NCI-H526 (cell line): ENCODE measurements around the gene SPAG16.

Source experiments
- DNase-seq, 2 experiments: peaks; one replicate each; lab custom pipeline; 2025; lab: John Stamatoyannopoulos, UW

The SPAG16 gene

DNA sequence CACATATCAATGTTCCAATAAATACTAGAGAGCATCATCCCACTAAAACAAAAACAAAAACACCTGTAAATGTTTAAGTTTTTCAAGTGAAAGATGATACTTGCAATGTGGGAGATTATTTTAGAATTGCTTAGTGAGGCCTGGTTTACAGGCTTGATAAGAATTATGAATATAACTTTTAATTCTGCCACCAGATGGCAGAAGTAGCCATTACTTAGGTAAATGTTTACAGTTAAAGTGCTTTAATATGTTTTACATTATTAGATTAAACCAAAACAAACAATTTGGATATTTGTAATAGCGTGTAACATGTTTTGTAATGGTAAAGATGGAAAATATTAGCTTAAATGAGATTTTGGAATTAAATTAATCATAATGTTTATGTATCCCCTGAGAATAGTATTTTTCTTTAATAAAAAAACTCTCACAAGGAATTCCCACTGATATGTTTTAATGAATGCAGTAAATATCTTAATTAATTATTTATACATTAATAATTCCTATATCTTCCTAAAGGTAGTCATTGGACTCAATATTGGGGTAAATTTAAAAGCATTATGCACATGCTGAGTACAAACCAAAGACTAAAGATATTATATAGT, 522.0 kb downstream of the SPAG16 start:
- peak in 1 of 2 experiments; percentile 34 for DNase-seq

DNA sequence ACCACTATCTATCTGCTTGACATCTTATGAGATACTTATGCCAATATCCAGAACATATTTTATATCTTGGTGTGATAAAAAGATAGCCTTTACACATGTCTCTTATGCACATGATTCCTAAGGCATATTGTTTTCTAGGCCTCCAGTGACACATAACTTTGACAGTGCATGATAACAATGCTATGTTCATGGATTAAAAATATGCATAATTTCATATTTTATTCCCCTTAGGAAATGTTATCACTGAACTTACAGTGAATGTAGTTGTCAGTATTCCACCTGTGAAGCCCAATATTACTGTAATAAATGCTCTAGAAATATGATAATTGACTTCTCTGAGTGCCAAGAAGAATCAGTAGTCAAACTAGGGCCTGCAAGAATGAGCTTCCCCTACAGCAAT, 532.3 kb downstream of the SPAG16 start:
- DNase-seq = no peak

DNA sequence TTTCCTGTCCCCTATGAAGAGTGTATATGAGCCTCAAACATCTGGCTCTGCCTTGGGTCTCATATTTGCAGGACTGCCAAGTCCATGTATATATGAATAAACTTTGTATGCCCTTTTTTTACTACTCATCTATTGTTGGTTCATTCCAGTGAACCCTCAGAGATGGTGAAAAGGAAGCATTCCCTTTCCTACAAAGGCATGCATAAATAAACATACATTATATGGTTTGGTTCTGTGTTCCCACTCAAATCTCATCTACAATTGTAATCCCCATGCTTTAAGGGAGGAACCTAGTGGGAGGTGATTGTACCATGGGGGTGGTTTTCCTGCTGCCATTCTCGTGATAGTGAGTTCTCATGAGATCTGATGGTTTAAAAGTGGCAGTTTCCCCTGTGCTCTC, 534.2 kb downstream of the SPAG16 start:
- no peak for DNase-seq

DNA sequence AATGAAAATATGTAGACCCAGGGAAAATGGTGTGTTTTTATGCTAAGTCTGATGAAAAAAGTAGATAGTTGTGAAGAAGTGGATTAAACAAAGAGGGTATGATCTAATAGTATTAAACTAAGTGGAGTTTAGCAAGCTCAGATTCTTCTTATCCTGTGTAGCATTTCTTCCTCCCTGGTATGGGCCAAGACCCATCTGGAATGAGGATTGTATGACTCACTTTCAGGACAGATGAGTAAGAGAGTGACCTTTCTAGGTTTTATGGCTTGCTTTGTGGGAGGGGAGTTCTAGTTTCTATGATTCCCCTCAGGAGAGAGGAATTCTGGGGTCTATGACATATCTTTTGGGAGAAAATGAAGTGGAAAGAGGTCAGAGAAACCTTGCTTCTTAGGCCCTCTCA, 550.1 kb downstream of the SPAG16 start:
- no peak for DNase-seq

DNA sequence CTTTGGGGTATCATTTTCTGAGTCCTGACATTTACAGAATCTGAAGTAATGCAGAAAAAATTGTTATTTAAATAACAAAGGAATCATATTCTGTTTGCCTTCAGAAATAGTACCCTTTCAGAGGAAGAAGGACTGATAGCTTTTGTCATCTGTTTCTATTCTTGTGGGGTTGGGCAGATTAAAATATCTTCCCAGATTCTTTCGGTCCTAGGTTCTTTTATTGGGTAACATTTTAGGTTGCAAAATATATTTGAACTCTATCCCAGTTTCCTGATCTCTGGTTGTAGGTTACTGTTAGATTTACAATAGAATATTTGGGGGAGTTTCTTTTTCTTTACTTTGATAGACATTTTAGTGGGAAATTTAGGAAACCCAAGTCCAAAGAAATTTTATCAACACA, 550.5 kb downstream of the SPAG16 start:
- no peak for DNase-seq

DNA sequence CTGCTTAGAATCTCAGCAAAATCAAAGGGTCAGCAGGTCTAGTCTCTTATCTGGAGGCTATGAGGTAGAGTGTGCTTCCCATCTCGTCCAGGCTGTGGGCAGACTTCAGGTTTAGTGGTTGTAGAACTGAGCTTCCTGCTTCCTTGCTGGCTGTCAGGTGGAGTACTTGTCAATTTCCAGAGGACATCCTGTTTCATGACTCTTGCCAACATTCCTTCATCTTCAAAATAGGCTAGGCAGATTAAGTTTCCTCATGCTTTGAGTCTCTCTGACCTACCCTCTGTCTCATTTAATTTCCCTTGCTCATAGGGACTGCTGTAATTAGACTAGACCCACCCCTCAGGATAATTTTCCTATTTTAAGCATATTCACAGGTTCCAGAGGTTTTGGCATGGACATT, 562.6 kb downstream of the SPAG16 start:
- DNase-seq = no peak

DNA sequence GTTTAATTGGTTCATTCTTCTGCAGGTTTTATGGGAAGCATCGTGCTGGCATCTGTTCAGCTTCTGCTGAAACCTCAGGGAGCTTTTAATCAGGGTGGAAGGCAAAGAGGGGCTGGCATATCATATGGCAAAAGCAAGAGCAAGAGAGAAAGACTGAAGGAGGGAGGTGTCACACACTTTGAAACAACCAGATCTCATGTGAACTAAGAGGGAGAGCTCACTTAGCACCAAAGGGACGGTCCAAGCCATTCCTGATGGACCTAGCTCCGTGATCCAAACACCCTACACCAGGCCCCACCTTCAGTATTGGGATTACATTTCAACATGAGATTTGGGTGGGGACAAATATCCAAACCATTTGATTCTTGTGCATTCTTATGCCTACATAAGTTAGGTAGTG, 563.1 kb downstream of the SPAG16 start:
- DNase-seq = no peak

DNA sequence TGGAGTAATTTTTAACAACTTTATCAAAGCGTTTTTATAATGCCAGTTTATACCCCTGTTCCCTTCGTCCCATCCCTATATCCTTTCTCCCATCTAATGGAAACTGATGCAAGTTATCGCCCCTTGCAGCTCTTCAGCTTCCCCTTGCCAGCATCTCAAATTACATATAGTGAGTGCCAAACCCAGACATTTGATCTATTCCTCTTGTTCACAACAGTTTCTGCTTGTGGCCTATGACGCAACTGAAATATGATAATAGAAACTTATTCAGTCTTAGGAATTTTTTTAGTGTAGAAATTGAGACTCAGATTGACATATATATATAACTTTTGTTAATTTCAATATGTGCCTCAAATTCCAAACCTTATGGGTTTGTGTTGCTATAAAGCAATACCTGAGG, 564.4 kb downstream of the SPAG16 start:
- no peak for DNase-seq

DNA sequence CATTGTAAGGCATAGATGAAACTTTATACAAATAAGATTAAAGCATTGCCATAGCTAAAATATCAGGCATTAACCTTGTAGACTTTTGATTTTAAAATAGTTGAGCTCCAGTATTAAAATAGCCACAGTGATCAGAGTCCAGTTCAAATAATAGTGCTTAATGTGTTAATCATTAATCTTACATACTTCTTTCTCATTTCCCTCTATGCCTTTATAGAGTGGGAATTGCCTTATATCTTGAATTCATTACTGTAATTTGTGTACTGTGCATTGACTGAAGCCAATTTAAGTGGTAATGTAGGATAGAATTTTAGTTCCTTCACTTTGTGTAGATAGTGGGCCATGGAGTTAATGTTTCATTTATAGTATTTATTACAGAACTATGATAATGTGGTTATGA, 577.4 kb downstream of the SPAG16 start:
- no peak for DNase-seq

DNA sequence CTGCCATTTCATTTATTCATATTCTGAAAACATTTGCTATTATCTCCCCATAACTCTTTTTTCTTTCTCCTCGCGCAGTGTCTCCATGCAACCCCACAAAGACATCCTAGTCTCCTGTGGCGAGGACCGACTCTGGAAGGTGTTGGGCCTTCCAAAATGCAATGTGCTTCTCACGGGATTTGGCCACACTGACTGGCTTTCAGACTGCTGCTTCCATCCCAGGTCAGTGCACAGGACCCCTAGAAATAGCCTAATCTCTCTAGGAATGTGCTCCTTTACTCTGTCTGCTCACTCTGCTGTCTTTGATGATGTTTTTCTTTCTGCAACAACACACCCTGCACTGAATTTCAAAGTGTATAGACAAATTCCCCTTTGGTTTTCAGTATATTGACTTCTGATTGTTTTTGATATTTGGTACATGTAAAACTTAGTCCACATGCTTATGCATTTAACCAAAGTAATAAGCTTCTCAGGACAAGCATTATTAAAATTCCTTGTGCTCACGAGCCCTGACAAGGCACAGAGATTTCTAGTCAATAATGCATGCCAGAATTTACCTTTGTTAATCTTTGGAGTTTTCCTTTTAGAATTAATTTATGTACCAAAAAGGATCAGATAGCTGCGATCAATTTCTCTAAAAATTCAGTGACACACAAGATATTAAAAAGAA, 578.3 kb downstream of the SPAG16 start:
- DNase-seq = no peak

DNA sequence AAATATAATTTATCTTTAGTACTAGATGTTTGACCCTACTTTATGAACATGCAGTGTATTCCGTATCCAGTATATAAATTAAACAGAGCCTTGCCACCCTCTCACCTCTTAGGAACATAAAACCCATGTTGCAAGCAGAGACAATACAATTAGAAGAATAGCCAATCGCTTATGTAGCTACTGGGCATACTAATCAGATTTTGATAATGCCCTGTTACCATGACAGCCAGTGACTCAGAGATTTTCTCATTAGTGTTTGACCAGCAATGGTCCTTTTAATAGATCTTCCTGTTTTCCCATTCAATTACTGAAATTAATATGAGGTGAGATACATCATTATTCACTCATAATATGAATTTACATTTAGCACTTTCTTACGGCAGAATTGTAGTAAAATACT, 579.3 kb downstream of the SPAG16 start:
- DNase-seq = no peak

DNA sequence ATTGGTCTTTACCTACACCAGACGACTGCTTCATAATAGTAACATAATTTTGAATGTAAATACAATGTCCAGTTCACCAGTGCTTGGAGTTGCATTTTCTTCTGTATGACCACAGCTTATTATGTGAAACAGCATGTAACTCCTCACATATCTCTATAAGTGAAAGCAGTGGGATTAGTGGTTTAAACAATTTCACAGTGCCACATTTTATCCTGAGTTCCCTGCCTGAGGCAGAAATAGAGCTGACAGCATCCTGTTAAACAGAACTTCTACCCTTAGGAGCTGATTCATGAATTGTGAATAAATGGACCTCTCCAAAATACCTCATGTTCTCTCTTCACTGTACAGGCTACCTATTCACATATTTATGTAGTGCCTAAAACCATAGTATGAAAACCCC, 584.3 kb downstream of the SPAG16 start:
- no peak for DNase-seq

DNA sequence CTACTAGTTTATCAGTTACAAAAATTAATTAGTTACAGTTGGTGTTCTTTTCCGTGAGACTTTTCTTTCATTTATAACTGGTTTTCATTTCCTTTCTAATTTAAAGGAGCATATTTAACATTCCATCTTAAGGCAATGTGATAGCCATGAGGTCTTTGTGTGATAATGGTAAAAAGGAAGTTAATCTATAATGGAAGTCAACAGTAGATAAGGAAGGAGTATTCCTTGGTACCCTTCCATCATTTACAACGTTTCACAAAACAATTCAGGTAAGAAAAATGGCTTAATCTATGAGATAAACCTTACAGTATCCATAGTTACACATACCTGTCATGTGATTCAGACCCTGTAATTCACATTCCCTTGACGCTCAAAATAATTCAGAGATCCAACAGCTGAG, 601.2 kb downstream of the SPAG16 start:
- no peak for DNase-seq

DNA sequence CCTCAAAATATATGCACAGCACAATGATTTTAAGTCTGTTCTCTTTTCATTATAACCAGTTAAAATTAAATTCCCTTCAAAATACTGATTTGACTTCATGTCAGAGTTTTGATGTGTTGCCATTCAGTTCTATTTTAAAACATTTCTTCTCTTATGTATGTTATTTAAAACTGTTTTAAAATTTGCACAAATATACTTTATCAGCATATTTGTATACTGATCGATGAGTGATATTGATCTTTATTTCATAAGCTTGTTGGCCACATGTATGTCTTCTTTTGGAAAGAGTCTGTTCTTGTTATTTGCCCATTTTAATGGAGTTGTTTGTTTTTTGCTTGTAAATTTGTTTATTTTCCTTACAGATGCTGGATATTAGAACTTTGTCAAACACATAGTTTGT, 630.2 kb downstream of the SPAG16 start:
- DNase-seq = no peak

DNA sequence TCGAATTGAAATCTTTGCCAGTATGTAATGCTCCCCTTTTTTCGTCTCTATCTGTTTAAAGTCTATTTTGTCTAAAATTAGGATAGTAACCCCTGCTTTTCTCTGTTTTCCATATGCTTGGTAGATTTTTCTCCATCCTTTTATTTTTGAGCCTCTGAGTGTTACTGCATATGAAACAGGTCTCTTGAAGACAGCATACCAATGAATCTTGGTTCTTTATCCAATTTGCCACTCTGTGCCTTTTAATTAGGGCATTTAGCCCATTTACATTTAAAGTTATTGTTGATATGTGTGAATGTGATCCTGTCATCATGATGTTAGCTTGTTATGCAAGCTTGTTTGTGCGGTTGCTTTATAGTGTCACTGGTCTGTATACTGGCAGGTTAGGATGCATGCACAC, 635.8 kb downstream of the SPAG16 start:
- no peak for DNase-seq

DNA sequence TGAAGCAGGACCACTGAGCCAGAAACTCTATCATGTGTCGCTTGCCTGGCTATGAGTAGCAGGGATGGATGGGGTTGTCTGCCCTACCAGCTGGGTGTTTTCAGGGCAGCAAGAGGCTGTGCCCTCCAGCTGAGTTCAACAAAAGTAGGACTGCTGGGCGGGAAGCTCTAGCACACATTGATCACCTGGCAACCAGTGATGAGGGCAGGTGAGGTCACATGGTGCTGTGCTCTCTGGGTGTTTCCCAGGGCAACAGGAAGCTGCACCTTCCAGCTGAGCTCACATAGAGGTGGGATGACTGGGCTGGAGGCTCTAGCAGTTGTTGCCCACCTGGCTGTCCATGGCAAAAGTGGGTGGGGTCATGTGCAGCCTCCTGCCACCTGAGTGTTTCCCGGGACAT, 639.3 kb downstream of the SPAG16 start:
- DNase-seq = no peak

DNA sequence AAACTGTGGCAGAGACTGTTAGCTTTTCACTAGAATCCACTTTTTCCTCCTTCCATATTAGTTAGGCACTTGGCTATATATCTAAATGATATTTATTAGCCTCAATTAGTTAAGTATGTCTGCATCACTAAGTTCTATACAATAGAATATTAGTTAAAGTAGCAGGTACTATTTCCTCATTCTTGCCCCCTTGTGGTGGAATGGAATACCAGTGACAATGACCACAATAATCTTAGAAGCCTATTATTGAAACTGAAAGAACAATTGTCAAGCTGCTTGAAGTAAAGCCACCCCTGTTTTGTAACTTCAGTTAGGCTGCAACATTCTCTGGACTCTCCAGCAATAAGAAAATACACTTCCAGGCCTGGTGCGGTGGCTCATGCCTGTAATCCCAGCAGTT, 650.3 kb downstream of the SPAG16 start:
- DNase-seq = peak in 1 of 2 experiments; percentile 32

DNA sequence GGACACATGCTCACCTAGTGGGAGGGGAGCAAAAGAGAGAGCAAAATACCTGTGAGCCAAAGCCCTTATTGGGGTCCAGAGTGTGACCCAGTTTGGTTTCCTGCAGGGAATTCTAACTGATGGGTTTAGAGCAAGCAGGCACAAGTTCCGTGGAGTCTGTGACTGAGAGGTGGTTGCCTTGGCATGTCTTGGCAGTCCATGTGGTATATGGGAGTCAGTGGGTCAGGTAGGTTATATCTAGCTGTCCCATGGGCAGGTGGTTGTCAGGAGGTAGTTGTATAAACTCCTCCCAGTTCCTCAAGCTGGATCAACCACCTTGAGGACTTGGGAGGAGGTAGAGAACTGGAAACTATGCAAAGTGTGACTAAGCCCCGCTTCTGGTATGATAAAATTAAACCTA, 673.8 kb downstream of the SPAG16 start:
- DNase-seq = no peak

DNA sequence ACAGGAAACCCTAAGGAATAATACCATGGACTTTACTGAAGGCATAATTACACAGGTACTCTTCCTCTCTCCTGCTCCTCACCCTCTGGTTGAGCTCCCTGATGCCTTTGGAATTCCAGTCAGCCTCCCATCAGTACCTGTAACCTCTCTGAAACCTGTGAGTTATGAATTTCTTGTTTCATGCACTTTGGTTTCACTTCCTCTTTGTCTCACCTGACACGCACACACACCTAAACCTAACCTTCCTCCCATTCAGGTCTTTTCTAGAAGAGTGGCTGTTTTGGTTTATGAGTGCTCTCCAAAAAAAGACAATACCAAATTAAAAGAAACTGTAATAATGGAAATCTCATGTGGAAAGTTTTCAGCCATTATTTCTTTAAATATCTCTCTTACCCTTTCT, 675.3 kb downstream of the SPAG16 start:
- no peak for DNase-seq

DNA sequence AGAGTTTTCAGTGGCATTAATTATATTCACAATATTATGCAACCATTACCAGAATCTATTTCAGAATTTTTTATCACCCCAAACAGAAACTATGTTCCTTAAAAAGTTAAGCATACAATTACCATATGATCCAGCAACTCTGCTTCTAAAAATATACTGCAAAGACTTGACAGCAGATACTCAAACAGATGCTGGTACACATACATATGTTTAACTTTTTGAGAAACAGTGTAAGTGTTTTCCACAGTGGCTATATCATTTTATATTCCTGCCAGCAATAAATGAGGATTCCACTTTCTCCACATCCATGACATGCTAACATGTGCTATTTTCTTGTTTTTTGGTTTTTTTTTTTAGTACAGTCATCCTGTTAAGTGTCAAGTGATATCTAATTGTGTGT, 687.3 kb downstream of the SPAG16 start:
- DNase-seq = no peak

DNA sequence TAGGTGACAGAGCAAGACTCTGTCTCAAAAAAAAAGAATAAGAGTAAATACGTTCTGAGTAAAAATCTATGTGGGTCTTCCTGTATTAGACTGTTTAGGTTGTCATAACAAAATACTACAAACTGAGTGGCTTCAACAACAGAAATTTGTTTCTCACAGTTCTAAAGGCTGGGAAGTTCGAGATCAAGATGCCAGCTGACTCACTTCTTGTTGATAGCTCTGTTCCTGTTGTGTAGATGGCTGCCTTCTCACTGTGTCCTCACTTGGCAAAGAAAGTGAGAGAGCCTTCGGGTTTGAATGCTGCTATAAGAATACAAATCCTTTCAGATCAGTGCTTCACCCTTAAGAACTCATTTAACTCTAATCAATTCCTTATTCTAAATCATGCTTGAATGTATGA, 696.6 kb downstream of the SPAG16 start:
- DNase-seq = no peak

DNA sequence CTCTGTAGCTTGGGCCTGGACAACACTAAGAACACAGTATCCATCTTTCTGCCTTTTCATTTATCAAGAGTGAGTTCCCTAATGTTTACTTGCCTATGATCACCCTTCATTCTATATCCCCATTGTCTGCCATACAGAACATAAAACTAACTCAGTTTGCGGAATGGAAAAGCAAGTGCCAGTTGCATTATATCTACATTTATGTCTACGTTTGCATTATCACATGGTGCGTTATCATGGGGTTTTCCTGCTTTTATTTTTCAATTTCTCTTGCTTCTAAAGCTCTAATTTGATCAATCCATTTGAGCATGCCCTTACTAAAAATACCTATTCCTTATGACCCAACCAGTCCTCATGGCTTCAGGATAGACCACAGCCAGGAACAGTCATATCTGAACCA, 704.9 kb downstream of the SPAG16 start:
- no peak for DNase-seq

DNA sequence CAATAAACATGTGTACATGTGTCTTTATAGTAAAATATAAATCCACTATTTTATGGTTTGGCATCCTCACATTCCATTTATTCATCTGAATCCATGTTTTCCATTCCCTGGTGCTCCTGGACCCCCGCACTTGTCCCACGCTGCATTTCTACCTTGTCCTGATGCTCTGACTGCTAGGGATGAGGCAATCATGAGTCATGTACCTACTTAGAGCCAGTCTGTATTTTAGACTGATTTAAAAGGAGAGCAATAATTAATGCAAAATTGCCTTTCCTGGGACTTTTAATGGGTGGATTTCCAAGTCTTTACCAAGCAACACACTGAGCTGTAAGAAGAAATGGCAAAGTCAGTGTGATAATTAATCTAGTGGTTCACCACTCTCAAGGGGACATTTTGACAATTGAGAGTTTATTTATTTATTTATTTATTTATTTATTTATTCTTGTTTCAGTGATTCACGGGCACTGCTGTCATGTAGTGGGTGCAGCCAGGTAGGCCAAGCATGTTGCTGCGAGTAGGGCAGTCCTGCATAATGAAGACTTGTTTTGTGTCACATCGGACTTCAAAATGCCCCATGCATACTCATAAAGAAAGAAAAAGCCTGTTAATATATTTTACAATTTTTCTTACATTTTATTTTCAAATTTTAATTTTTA, 707.3 kb downstream of the SPAG16 start:
- no peak for DNase-seq
